22Rv1 (cell line): Measurements from ENCODE around the gene KLHL2.

Source experiments
- ZFX ChIP-seq: fragments of 450-650 bp; IDR thresholded peaks from 2 replicates; pipeline ENCODE4 v1.6.1; 2017; ENCODE audit warnings: antibody characterized with exemption, borderline replicate concordance
- TF ChIP-seq, protein P1 (sequence below): fragments of 450-650 bp; IDR thresholded peaks from 2 replicates; pipeline ENCODE4 v1.5.1; 2017; ENCODE audit warnings: mild to moderate bottlenecking

GRCh38 chr4:165360041-165360695 is 152.8 kb downstream of the KLHL2 start:
- TF ChIP-seq, protein P1, sequence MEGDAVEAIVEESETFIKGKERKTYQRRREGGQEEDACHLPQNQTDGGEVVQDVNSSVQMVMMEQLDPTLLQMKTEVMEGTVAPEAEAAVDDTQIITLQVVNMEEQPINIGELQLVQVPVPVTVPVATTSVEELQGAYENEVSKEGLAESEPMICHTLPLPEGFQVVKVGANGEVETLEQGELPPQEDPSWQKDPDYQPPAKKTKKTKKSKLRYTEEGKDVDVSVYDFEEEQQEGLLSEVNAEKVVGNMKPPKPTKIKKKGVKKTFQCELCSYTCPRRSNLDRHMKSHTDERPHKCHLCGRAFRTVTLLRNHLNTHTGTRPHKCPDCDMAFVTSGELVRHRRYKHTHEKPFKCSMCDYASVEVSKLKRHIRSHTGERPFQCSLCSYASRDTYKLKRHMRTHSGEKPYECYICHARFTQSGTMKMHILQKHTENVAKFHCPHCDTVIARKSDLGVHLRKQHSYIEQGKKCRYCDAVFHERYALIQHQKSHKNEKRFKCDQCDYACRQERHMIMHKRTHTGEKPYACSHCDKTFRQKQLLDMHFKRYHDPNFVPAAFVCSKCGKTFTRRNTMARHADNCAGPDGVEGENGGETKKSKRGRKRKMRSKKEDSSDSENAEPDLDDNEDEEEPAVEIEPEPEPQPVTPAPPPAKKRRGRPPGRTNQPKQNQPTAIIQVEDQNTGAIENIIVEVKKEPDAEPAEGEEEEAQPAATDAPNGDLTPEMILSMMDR: no peak
- TF ChIP-seq ZFX: no peak
